ENCODE results near the gene LMTK3.

DNA sequence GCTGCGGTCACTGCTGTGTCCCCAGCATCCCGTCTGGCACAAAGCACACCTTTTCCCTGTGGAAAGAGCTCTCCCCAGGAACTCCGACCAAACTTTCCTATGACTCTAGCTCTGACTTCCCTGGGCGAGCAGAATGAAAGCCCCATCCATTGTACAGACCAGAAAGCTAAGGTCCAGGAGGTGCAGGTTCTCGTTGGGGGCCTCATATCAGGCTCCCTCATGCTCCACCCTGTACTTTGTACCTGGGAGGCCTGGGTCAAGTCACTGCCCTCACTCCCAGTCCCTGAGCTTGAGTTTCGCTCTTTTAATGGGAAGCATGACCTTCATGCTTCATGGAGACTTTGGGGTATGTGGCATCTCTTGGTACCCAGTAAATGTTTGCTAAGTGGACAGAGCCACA, 24.1 kb downstream of the LMTK3 start:
- TF ChIP-seq, protein P1, sequence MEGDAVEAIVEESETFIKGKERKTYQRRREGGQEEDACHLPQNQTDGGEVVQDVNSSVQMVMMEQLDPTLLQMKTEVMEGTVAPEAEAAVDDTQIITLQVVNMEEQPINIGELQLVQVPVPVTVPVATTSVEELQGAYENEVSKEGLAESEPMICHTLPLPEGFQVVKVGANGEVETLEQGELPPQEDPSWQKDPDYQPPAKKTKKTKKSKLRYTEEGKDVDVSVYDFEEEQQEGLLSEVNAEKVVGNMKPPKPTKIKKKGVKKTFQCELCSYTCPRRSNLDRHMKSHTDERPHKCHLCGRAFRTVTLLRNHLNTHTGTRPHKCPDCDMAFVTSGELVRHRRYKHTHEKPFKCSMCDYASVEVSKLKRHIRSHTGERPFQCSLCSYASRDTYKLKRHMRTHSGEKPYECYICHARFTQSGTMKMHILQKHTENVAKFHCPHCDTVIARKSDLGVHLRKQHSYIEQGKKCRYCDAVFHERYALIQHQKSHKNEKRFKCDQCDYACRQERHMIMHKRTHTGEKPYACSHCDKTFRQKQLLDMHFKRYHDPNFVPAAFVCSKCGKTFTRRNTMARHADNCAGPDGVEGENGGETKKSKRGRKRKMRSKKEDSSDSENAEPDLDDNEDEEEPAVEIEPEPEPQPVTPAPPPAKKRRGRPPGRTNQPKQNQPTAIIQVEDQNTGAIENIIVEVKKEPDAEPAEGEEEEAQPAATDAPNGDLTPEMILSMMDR (IDR thresholded peaks at IDR 0.05): no peak
- TF ChIP-seq POLR2A (IDR thresholded peaks at IDR 0.05): no peak

Measured in suprapubic skin (tissue), 3 donors.